HG02938 (cell line): Measurements from ENCODE around the gene NPHP3.
"Not testable (repeated sequence)": the region's sequence is repeated elsewhere in the genome, so short reads cannot be mapped to it uniquely, and the experiment has no call there.

ENCODE experiments used
- ATAC-seq: cut with Tn5 transposase; IDR thresholded peaks from one replicate; pipeline ENCODE4 v1.9.1; 2021; ENCODE audit warnings: mild to moderate bottlenecking, moderate library complexity; ENCODE audit not compliant: unreplicated experiment

NPHP3 gene, protein sequence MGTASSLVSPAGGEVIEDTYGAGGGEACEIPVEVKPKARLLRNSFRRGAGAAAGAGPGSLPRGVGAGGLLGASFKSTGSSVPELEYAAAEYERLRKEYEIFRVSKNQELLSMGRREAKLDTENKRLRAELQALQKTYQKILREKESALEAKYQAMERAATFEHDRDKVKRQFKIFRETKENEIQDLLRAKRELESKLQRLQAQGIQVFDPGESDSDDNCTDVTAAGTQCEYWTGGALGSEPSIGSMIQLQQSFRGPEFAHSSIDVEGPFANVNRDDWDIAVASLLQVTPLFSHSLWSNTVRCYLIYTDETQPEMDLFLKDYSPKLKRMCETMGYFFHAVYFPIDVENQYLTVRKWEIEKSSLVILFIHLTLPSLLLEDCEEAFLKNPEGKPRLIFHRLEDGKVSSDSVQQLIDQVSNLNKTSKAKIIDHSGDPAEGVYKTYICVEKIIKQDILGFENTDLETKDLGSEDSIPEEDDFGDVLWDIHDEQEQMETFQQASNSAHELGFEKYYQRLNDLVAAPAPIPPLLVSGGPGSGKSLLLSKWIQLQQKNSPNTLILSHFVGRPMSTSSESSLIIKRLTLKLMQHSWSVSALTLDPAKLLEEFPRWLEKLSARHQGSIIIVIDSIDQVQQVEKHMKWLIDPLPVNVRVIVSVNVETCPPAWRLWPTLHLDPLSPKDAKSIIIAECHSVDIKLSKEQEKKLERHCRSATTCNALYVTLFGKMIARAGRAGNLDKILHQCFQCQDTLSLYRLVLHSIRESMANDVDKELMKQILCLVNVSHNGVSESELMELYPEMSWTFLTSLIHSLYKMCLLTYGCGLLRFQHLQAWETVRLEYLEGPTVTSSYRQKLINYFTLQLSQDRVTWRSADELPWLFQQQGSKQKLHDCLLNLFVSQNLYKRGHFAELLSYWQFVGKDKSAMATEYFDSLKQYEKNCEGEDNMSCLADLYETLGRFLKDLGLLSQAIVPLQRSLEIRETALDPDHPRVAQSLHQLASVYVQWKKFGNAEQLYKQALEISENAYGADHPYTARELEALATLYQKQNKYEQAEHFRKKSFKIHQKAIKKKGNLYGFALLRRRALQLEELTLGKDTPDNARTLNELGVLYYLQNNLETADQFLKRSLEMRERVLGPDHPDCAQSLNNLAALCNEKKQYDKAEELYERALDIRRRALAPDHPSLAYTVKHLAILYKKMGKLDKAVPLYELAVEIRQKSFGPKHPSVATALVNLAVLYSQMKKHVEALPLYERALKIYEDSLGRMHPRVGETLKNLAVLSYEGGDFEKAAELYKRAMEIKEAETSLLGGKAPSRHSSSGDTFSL (N-terminal part only)

DNA sequence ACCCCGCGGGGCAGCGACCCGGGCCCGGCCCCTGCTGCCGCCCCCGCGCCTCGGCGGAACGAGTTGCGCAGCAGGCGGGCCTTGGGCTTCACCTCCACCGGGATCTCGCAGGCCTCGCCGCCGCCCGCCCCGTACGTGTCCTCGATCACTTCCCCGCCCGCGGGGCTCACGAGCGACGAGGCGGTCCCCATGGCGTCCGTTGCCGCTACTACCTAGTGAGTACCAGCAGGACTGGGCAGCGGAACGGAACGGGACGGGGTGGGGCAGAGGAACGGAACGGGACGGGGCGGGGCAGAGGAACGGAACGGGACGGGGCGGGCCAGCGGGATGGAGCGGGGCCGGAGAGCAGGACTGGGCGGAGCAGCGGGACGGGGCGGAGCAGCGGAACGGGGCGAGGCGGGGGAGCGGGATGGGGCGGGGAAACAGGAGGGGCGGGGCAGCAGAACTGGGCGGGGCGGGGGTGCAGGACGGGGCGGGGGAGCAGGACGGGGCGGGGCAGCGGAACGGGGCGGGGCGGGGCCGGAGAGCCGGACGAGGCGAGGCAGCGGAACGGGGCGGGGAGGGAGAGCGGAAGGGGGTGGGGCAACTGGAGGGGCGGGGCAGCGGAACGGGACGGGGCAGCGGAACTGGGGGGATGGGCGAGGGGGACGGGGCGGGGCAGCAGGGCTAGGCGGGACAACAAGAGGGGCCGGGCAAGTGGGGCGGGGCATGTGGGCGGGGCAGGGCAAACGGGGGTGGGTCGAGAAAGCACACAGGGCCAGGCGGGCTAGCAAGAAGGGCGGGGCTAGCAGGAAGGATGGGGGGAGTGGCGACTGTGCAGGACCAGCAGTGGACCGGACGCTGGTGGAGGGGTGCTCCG lies at the start of gene NPHP3:
NPHP3 (minus strand) TSS at position 245 of the 859 bp plus-strand sequence; CDS start at position 191, 54 bp downstream.
- ATAC-seq, result peak; percentile 81

DNA sequence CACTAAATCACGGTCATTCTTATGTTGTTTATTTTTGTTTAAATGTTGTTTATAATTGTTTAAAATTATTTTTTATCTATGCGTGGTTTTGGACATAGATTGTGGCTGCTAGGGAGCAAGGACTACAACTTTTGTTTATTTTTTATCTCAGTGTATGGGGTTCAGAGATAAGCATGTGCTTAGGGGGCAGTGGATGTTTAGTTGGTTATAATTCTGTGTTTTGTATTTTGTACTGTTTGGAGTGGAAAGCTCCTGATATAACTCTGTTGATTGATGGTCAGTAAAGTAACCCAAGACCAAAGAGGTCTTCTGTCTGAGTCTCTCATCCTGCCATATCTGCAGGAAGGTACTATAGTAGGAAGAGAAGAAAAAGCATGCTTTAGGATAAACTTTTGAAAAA lies 36.5 kb upstream of the NPHP3 start:
- ATAC-seq, result no peak

DNA sequence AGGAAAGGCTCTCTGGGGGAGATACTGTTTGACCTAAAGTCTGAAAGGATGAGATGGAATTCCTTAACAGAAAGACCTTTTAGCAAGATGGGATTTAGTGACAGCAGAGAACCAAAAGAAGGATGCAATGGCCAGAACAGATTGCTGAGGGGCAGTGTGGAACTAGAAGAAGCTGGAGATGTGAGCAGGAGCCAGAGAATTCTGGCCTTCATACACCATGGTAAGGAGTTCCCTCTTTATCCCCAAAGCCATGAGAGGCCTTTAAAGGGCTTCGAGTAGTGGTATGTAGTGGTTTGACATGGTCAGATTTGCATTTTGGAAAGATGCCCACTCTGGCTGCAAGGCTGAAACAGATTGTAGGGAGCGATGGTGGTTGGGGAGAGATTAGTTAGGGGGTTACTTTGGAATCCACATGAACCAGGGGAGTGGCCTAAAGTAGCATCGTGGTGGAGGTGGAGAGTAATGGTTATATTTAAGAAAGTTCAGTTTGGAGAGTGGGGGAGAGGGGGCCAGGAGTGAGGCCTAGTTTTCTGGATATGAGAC lies 34.0 kb upstream of the NPHP3 start:
- ATAC-seq, result no peak

DNA sequence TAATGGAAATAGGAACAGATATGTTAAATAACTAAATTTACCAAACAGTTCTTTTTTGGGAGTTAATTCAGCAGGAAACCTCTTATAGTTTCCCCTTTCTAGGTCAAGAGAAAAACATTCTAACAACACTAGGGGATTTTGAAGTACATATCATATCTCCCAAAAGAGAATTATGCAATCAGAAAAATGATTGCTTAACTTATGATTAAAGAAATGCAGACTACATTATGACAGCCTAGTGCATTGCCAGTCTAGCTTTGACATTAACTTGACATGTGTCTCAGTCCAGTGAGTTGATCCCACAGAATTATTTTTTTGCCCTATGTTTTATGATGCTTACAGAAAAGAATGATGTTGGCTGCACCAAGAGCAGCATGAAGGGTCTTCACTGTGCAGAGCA lies 31.7 kb upstream of the NPHP3 start:
- ATAC-seq, result no peak

DNA sequence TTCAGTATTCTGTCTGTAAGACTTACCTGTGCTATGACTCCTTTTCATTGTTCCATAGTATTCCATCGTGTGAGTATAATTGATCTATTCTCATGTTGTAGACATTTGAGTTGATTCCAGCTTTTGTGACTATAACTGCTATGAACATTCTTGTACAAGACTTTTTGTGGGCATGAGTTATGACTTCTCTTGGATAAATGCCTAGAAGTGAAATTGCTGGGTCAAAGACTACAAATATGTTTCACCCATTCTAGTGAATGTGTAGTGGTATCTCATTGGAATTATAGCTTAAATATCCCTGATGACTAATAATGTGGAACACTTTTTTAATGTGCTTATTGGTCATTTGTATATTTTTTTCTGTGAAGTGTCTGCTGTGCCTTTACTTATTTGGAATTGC lies 27.6 kb upstream of the NPHP3 start:
- no peak for ATAC-seq

DNA sequence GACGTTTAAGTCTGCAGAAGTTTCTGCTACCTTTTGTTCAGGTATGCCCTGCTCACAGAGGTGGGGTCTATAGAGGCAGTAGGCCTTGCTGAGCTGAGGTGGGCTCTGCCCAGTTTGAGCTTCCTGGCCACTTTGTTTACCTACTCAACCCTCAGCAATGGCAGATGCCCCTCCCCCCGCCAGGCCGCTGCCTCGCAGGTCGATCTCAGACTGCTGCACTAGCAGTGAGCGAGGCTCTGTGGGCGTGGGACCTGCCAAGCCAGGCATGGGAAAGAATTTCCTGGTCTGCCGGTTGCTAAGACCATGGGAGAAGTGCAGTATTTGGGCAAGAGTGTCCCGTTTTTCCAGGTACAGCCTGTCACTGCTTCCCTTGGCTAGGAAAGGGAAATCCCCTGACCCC lies 24.5 kb upstream of the NPHP3 start:
- ATAC-seq, result not testable (repeated sequence)

DNA sequence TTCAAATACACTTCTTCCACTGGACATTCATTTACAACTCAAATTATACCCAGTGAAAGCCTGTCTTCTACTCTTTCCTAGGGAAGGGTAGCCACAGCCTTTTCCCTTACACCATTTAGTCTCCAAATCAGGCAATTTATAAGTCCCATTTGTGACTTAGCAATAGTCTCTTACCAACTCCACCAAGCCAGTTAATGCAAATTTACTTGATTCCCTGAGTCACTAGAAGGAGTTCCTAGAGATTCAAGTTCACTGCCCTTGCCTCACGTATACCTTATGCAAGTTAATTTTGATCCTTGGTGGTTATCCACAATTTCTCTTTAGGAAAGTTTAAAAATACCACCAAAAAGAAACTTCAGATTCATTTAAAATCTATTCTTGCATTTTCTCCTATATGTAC lies 16.1 kb upstream of the NPHP3 start:
- no peak for ATAC-seq

DNA sequence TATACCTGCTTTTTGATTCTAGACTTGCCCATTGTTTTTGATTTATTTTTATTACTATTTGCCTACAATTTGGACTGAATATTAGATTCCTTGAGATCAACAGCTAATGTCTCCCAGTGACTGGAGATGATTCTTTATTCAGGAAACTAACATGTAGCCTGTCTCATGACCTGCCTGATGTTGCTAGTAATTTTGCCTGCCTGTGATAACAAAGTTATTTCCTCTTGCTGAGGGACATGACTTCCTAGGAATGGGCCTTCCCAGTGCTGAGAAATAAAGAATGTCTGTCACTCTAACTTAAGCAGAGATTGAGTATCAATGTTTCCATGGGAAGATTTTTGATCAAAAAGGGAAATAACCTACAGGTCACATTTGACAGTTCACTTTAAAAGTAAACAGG lies 13.4 kb upstream of the NPHP3 start:
- ATAC-seq, result no peak

DNA sequence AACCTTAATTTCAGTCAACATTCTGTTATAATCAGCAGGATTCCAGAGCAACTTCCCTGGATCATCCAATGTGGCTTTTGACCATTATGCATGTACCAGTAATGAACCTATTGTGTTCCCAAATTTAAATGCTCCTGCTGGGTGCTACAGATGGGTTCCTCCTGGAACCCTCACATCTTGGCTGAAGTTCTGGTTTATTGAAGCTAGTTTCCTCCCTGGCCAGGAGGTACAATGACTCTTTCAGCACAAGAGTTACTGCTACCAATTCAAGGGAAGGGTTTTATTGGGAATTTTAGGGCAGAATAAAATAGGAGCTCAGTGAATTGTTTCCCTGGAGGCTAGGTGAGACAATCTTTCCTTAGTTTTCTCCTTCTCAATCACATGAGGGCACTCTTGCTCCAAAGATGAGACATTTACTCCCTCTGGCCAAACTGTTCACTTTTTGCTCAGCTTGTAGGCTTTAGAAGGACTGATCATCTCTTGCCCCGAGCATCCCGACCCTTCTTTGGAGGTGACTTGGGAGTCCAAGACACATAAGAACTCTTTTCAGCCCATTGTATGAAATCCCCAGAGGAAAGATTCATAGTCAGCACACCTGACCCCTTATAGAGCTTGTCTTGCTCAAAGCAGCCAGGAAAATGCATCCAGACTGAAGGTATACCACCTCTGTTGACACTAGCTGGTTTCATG lies 8.8 kb upstream of the NPHP3 start:
- no peak for ATAC-seq

DNA sequence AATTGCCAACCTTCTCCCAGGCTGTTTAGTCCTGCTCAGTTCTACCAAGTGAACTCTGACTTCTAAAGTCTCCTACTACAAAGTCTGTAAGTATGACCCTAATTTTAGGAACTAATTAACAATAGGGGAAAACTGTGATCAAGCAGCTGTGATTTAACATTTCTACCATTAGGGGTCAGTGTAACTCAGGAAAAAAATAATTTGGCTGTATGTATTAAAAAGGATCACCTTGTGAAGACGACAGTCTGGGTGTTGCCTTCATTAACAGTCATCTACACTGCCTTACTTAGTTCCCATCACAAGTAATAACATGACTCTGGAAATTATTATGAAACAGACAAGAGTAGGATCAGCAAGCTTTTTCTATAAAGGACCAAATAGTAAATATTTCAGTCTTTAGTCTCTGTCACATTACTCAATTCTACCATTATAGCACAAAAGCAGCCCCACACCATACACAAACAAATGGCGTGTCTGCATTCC lies 4.2 kb upstream of the NPHP3 start:
- no peak for ATAC-seq

DNA sequence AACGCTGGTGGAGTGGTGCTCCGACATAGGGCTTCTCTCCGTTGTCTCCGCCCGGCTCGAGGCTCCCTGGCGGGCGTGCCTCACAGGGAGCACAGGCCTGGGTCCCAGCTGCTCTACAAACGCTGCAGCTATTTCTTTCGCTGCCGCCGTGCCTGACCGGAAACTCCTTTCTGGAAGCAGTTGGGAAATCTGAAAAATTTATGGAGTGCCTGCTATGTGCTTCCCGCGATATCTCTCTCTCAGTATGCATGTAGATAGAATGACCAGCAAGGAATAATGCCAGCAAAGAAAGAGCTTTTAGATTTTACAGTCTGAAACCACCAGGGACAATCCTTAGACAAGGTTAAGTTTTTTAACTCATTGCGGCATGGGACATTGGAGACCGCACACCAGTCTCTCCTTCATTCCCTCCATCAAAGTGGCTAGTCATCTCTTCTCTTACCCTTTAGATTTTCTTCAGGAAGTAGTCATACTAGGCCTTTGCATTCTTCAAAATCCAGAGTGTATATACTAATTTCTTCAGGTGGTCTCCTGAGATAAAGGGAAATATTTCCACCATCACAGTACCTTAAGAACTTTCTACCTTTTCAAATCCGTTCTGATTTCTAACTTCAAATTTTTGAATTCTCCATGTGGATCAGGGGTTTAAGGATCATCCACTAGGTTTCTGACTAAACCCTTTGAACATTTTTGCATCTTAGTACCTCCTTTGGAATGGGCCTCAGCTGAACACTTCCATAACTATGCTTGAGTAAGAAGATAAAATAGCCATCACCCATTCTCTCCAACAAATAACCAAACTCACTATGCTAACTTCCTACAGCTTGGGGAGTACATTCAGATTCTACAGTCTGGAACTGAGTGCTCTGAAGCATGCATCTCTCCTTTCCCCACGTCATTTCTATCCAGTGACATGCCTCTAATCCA lies 1.1 kb upstream of the NPHP3 start:
- ATAC-seq, result peak; percentile 18

DNA sequence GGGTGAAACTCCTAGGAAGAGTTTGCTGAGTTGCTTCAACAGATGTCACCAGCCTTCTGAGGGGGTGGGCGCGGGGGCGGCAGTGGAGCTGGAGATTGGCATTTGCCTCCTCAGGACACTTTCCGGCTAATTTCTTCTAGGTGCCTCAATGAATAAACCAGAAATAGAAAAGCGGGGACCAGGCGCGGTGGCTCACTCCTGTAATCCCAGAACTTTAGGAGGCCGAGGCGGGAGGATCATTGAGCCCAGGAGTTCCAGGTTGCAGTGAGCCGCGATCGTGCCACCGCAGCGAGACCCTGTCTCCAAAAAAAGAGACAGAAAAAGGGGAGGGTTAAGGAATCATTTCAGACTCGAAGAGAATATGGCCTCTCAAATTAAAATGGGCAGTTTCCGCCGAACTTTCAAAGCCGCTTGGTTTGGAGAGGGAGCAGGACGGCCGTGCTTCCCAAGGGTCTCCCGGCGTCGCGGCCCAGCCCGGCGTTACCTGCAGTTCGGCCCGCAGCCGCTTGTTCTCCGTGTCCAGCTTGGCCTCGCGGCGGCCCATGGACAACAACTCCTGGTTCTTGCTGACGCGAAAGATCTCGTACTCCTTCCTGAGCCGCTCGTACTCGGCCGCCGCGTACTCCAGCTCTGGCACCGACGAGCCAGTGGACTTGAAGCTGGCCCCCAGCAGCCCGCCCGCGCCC lies 587 bp downstream of the NPHP3 start:
- peak; percentile 30 for ATAC-seq

DNA sequence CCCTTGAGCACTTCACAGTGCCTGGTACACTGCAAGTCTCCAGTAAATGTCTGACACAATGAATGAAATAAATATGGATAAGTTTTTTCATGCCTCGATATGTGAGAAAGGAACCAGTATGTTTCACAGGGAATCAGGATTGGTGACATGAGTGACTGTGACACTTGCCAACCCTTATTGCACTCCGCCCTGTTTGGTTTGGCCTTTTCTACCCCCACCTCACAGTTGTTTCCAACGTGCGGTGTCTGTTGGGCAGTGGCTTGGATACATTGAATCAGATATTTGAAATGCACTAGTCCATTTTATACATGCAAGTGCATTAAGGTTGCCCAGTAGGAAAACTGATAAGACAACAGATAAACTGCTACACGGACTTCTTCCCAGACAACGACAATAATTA lies 2.0 kb downstream of the NPHP3 start:
- no peak for ATAC-seq

DNA sequence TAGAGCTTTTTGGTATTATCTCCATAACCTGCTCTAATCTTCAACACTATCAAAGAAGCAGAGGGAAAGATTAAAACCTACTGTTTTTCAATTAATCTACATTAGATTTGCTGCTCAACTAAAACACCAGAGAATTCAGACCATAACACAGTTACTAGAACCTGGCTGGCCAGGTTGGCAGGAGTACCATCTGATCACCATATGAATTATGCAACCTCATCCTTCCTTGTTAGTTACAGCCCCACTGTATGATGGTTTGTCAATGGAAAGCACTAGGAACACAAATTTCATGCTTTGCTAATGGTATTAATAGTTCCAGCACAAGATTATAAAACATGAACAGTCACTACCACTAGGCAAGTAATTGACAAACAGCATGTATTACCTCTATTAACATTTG lies 5.8 kb downstream of the NPHP3 start:
- ATAC-seq, result no peak

DNA sequence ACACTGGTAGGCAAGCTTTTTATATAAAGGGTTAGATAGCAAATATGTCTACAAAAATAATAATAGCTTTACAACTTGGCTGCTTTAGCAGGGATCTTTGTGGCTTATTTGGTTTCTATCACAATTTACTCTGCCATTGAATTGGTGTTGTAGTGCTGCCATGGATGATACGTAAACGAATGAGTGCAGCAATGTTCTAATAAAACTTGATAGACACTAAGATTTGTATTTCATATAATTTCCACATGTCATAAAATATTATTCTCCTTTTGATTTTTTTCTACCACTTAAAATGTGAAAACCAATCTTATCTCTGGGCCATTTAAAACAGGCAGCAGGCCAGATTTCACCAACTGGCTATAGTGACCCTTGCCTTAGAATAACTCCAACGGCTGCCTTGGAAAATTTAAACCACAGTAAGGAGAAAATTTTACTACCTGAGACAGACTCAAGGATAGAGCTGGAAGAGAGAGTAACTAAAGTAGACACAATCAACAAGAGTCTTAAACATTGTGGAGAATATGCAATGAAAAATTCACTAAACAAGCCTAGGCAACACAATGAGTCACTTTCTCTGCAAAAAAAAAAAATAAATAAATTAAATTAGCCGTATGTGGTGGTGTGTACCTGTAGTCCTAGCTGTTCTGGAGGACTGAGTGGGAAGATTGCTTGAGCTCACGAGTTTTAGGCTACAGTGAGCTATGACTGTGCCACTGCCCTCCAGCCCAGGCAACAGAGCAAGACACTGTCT lies 8.1 kb downstream of the NPHP3 start:
- ATAC-seq, result no peak

DNA sequence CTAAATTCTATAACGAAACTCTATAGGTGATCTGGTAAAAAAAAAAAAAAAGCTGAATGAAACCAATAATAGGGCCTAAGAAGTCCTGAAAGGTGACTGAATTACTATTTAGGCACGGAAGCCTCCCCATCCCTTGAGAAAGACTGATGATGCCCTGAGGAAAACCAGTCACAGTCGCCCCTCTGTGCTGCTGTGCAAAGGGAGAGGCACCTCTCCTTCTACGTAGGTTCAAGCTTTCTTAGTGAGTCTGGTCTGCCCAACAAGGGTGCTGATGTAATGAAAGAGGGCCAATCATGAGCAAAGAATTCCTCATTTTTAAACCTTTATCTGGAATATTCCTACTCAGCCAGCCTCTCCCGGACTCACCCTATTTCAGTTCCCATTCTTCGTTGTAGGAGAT lies 11.9 kb downstream of the NPHP3 start:
- no peak for ATAC-seq

DNA sequence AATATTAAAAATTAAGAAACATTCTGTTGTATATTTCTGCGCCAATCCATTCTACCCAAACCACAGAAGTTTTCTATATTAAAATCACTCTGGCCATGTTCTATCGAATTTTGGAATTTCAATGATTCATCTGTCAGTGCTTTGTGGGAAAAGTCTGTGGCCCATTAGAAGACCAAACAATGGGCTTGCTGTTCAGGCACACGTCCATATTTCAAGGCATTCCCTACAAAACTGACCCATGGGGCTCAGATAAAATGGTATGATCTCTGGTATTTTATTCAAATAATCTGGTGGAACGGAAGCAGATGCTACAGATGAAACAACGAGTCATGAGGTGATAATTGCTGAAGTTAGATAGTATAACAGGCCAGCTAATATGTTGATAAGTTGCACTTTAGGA lies 12.4 kb downstream of the NPHP3 start:
- ATAC-seq, result no peak
